Colonic mucosa (tissue), 4 donors: ENCODE data around the gene USP47. TPM values are rescaled to one million over a fixed set of nuclear protein-coding genes. Genes with fewer than 3 reads are reported as not detected.
A peak's percentile ranks its signal among the peaks of the same experiment; 100 is the strongest.

Experiments
- DNase-seq: peaks from one replicate; pipeline ENCODE4 v3.0.0-alpha.2; 2020
- H3K27ac ChIP-seq: fragments of 200-600 bp; one replicate; pipeline ENCODE4 v1.8.0; 2021
- H3K27me3 ChIP-seq: fragments of 200-600 bp; one replicate; pipeline ENCODE4 v1.8.0; 2021
- H3K36me3 ChIP-seq: fragments of 200-600 bp; one replicate; pipeline ENCODE4 v1.8.0; 2021
- H3K4me1 ChIP-seq: fragments of 200-600 bp; one replicate; pipeline ENCODE4 v1.8.0; 2021; ENCODE audit warnings: mild to moderate bottlenecking
- H3K4me3 ChIP-seq: fragments of 200-600 bp; one replicate; pipeline ENCODE4 v1.8.0; 2021
- H3K9ac ChIP-seq, 2 donors: one replicate each; pipeline ENCODE4 v1.7.0; 2013; ENCODE audit warnings: control low read depth in 2 of 2, low read depth in 2 of 2, low read length in 2 of 2
- H3K9me3 ChIP-seq: fragments of 200-600 bp; one replicate; pipeline ENCODE4 v1.8.0; 2021
- intact Hi-C: fragments of 100-400 bp; cut with DNase I; formaldehyde crosslinking; loops from one replicate; pipeline ENCODE4 v1.14.1; 2022
- total RNA-seq, 2 donors: library from RNA; stranded (reverse); fragmentation: NEBNext Ultra II Directional in 1 of 2; extraction: Animal tissue kit (Norgen Biotek cat#: 25700) in 1 of 2; gene quantifications; one replicate each; pipeline ENCODE4 v1.2.1, GENCODE V29; 2021
- TF ChIP-seq, protein P1 (sequence below): fragments of 200-600 bp; IDR thresholded peaks from one replicate; pipeline ENCODE4 v1.8.0; 2022; ENCODE audit warnings: antibody characterized with exemption, mild to moderate bottlenecking
- donor health status: healthy.
- donor health status: DM: no; HTN: no; CAD: no.
- donor health status: DM: no; HTN: no; CAD: no.

The USP47 gene
- total RNA-seq, 2 donors from 2014 or later: 31.3 to 40.3 TPM

GRCh38 chr11:11923828-11924227 lies 82.1 kb downstream of the USP47 start:
- H3K9me3 ChIP-seq: no peaks in the 10 kb centered on the region
- no peaks in the 10 kb centered on the region for H3K36me3 ChIP-seq
- no peak for DNase-seq
- H3K27me3 ChIP-seq: no peaks in the 10 kb centered on the region
- H3K9ac ChIP-seq: no peak overlapping the region
- H3K4me3 ChIP-seq: no peak overlapping the region
- intact Hi-C loops: no loop called here
- H3K4me1 ChIP-seq: no peaks in the 10 kb centered on the region
- TF ChIP-seq, protein P1, sequence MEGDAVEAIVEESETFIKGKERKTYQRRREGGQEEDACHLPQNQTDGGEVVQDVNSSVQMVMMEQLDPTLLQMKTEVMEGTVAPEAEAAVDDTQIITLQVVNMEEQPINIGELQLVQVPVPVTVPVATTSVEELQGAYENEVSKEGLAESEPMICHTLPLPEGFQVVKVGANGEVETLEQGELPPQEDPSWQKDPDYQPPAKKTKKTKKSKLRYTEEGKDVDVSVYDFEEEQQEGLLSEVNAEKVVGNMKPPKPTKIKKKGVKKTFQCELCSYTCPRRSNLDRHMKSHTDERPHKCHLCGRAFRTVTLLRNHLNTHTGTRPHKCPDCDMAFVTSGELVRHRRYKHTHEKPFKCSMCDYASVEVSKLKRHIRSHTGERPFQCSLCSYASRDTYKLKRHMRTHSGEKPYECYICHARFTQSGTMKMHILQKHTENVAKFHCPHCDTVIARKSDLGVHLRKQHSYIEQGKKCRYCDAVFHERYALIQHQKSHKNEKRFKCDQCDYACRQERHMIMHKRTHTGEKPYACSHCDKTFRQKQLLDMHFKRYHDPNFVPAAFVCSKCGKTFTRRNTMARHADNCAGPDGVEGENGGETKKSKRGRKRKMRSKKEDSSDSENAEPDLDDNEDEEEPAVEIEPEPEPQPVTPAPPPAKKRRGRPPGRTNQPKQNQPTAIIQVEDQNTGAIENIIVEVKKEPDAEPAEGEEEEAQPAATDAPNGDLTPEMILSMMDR: no peak
- H3K27ac ChIP-seq: no peak overlapping the region

DNA sequence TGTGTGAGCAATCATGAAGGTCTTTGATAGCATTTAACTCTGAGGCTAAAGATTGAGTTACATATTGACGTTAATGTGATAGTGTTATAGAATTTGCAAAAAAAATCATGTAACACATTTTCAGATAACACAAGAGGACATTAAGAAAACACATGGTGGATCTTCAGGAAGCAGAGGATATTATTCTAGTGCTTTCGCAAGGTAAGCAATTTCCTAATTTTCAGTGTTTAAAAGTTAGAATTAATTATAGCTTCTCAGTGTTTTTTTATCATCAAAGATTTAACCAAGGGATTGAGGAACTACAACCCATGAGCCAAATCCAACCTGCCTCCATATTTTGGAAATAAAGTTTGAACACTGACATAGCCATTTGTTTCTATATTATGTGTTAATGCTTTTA lies 88.1 kb downstream of the USP47 start:
- Histone ChIP-seq H3K9ac (no peak overlapping the region), H3K9me3 (no peaks in the 10 kb centered on the region), H3K4me1 (no peaks in the 10 kb centered on the region), H3K36me3 (no peaks in the 10 kb centered on the region), H3K27ac (no peak overlapping the region), H3K4me3 (no peak overlapping the region), H3K27me3 (no peaks in the 10 kb centered on the region)
- no peak for DNase-seq
- intact Hi-C loops: loop anchor here (5.0 to 10.0 kb wide), 2 partner anchors 112 to 345 kb away; no protein-coding TSS in a partner anchor
- TF ChIP-seq, protein P1: no peak

DNA sequence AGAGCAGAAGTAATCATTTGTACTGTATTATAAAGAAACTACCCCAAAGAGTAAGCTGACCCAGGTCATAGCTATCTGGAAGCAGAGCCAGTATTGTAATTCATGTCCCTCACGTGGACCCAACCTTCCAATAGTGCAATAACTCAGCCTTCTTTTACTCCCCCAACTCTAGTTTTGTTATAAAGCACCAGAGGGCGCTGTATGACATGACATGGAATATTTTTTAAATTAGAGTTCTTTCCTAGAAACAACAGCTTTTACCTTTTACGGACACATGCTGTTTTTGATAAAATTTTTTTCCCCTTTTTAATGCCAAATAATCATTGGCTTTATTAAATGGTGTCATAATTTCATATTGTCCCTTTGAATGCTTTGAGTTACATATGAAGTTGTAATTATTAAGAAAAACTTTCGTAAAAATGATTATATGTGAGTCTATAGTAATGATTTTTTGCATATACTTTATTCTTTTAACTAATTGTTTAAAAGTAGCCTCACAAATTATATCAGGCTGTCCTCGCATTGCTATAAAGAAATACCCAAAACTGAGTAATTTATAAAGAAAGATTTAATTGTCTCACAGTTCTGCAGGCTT lies 89.8 kb downstream of the USP47 start:
- Histone ChIP-seq H3K9me3 (no peaks in the 10 kb centered on the region), H3K27me3 (no peaks in the 10 kb centered on the region), H3K9ac (no peak overlapping the region), H3K27ac (no peak overlapping the region), H3K4me3 (no peak overlapping the region), H3K4me1 (no peaks in the 10 kb centered on the region), H3K36me3 (no peaks in the 10 kb centered on the region)
- intact Hi-C loops: loop anchor here (5.0 to 10.0 kb wide), 2 partner anchors 111 to 343 kb away; no protein-coding TSS in a partner anchor
- no peak for DNase-seq
- TF ChIP-seq, protein P1: peak; percentile 58

DNA sequence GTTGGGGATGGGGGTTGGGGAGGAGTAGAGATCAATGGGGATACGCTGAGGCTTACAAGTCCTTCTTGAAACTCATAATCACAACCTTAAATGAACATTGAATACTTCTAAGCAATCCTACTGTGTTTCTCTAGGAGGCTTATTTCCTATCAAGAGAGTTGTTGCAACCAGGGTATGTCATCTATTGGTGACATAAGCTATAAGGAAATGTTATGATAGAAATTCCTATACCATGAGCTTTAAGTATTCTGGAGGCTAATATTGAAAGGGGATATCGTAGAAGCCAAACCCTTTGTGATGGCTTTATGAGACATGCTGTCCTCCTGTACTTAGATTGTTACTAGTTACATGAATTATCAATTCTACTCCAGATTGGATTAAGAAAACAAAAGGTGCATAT lies 93.8 kb downstream of the USP47 start:
- Histone ChIP-seq H3K9me3 (no peaks in the 10 kb centered on the region), H3K9ac (no peak overlapping the region), H3K36me3 (peaks cover 3% of the 10 kb centered on the region), H3K4me1 (no peaks in the 10 kb centered on the region), H3K27me3 (no peaks in the 10 kb centered on the region), H3K27ac (no peak overlapping the region), H3K4me3 (no peak overlapping the region)
- no peak for DNase-seq
- intact Hi-C loops: loop anchor here (10.0 kb wide), 1 partner anchor 339 kb away; no protein-coding TSS in a partner anchor
- TF ChIP-seq, protein P1: no peak

DNA sequence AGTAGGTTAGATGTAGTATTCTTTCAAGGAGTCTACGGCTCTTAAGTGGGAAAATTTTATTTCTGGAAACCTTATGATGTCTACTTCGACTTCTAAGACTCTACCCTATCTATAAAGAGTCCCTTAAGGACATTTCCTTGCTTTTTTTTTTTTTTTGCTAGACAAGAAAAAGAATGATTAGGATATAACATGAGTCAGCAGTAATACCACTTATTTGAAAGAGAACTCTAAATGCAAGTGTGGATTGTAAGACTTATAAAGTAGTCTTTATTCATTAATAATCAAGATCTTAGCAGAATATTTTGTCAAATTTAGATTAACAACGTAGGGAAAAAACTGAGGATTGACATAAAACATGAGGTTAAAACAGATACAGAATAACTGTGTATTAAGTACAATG lies 95.7 kb downstream of the USP47 start:
- no peak for DNase-seq
- H3K4me1 ChIP-seq: no peaks in the 10 kb centered on the region
- intact Hi-C loops: loop anchor here (10.0 kb wide), 1 partner anchor 337 kb away; no protein-coding TSS in a partner anchor
- no peaks in the 10 kb centered on the region for H3K9me3 ChIP-seq
- no peak overlapping the region for H3K27ac ChIP-seq
- no peaks in the 10 kb centered on the region for H3K27me3 ChIP-seq
- H3K36me3 ChIP-seq: peaks cover 8% of the 10 kb centered on the region
- H3K9ac ChIP-seq: no peak overlapping the region
- TF ChIP-seq, protein P1: no peak
- H3K4me3 ChIP-seq: no peak overlapping the region
